HG03354 (cell line): Measurements from ENCODE around the gene AGBL2.
A peak's percentile ranks its signal among the peaks of the same experiment; 100 is the strongest.
"Not testable (repeated sequence)": the region's sequence is repeated elsewhere in the genome, so short reads cannot be mapped to it uniquely, and the experiment has no call there.

Experiments used
- ATAC-seq: cut with Tn5 transposase; IDR thresholded peaks from one replicate; pipeline ENCODE4 v1.9.1; 2021; ENCODE audit warnings: mild to moderate bottlenecking; ENCODE audit not compliant: unreplicated experiment, poor library complexity, severe bottlenecking

Gene AGBL2, protein sequence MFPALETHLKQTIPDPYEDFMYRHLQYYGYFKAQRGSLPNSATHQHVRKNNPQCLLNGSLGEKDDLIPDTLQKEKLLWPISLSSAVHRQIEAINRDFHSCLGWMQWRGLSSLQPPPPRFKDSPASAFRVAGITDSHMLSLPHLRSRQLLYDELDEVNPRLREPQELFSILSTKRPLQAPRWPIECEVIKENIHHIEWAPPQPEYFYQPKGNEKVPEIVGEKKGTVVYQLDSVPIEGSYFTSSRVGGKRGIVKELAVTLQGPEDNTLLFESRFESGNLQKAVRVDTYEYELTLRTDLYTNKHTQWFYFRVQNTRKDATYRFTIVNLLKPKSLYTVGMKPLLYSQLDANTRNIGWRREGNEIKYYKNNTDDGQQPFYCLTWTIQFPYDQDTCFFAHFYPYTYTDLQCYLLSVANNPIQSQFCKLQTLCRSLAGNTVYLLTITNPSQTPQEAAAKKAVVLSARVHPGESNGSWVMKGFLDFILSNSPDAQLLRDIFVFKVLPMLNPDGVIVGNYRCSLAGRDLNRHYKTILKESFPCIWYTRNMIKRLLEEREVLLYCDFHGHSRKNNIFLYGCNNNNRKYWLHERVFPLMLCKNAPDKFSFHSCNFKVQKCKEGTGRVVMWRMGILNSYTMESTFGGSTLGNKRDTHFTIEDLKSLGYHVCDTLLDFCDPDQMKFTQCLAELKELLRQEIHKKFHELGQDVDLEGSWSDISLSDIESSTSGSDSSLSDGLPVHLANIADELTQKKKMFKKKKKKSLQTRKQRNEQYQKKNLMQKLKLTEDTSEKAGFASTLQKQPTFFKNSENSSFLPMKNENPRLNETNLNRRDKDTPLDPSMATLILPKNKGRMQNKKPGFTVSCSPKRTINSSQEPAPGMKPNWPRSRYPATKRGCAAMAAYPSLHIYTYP

DNA sequence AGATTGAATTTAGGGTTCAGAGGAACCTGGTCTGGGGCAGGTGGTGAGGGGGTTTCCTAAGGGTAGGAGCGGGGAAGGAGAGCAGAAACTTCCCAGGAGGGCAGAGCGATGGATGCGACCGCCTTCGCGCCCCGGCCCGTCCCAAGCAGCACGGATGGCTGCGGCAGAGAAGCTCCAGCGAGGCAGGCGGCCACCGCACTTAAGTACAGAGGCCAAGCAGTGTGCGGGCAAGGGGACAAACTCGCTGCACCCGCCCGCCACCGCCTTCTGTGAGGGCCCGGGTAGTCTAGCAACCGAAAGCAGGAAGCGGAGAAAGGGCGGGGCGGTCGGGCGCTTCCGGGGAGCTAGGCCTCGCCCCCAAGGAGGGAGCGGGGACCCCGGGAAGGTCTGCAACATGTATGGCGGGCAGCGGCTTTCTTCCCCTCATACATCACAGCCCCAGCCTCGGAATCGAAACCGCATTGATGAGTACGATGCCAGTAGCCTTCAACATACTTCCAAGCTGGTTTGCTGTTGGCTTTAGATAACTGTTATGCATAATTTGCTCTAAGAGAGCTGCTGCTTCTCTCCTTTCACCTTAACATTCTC, at the start of gene AGBL2:
Gene AGBL2 (minus strand): TSS at position 288 of the 588 bp plus-strand sequence. CDS start 719 bp downstream, outside the sequence.
- peak; percentile 99 for ATAC-seq

DNA sequence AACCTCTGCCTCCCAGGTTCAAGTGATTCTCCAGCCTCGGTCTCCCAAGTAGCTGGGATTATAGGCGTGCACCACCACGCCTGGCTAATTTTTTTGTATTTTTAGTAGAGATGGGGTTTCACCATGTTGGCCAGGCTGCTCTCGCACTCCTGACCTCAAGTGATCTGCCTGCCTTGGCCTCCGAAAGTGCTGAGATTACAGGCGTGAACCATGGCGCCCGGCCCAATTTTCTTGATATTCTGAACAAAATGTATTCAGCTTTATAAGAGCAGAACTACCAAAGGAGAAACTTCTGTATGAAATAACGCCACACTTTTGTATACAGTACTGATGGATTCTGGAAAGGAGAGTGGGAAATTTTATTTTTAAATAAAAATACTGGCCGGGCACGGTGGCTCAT, 44.1 kb upstream of the AGBL2 start:
- not testable (repeated sequence) for ATAC-seq

DNA sequence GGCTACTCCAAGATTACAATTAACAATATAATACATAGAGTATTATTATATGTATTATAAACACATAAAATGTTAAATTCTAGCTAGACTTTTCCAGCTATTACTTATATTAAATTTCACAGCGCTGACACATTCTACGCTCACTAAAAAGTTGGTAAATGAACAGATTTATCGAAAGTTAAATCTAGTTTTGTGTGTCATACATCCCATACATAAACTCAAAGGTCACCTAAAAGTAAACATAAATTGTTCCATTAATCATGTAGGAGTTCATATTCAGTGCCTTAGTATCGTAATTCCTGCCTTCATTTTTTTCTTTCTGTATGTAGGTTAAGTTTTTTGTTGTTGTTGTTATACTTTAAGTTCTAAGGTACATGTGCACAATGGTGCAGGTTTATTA, 41.0 kb upstream of the AGBL2 start:
- no peak for ATAC-seq

DNA sequence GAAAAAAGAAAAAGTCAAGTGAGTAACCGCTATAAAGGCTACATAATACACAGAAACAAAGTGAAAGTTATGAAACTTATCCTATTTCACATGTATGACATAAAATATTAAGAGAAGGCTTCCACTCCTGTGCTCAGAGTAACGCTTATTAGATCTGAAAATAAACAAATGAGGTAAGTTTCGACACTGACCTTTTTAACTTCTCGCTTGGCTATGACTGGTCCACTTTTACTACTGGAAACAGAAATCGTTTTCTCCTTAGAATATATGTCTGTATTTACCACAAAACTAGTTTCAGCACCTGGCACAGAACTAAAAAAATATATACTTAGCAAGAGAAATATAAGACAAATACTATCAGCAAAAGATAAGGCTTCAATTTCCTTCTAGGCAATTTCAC, 35.6 kb upstream of the AGBL2 start:
- no peak for ATAC-seq

DNA sequence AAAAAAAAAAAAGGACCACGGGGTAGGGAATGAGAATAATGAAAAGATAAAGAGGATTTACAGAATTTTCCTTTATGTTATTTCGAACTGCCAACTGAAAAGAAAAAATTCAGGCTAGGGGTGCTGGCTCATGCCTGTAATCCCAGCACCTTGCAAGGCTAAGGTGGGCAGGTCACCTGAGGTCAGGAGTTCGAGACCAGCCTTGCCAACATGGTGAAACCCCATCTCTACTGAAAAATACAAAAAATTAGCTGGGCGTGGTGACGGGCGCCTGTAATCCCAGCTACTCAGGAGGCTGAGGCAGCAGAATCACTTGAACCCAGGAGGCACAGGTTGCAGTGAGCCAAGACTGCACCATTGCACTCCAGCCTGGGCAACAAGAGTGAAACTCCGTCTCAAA, 27.3 kb upstream of the AGBL2 start:
- not testable (repeated sequence) for ATAC-seq

DNA sequence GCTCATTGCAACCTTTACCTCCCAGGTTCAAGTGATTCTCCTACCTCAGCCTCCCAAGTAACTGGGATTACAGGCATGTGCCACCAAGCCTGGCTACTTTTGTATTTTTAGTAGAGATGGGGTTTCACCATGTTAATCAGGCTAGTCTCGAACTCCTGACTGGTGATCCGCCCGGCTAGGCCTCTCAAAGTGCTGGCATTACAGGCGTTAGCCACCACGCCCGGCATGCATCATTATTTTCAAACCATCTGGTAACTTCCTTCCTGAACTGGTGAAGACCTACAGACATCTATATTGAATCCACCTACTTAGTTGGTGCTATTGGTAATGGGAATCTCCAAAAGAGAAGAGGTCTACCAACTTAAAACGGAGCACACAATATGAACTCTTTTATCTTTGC, 22.6 kb upstream of the AGBL2 start:
- ATAC-seq = not testable (repeated sequence)

DNA sequence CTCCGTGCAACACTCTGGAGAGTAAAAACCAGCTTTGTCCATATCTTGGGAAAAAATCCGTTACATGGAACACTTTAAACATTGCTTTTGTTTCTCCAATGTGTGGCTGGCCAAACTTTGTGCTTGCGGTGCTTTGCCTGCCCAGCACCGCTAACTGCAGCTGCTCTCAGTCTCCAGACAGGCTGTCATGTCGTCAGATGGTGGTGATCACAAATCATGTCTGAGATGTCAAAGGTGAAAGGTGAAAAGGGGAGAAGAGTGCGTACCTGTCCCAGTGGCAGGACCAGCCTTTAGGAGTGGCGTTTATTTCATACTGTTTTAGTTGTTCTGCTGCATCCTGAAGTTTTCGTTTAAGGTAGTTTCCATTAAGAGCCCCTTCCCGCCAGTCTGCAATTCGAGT, 17.1 kb upstream of the AGBL2 start:
- ATAC-seq = no peak

DNA sequence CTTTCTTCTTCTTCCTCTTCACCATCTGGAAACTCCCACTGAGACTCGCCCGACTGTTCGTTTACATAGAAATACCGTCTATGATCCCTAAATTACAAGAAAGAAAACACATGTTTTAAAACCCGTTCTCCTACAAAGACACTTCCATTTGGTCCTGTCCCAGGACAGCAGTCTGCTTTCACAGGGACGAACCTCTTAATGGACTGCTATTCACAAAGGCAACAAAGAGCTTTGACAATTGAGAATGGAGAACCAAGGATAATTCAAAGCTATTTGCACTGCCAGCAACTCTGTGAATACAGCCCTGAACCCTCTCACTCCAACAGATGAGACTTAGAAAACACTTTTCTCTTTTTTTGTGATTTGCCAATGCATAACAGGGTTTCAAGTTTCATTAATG, 16.3 kb upstream of the AGBL2 start:
- ATAC-seq = no peak

DNA sequence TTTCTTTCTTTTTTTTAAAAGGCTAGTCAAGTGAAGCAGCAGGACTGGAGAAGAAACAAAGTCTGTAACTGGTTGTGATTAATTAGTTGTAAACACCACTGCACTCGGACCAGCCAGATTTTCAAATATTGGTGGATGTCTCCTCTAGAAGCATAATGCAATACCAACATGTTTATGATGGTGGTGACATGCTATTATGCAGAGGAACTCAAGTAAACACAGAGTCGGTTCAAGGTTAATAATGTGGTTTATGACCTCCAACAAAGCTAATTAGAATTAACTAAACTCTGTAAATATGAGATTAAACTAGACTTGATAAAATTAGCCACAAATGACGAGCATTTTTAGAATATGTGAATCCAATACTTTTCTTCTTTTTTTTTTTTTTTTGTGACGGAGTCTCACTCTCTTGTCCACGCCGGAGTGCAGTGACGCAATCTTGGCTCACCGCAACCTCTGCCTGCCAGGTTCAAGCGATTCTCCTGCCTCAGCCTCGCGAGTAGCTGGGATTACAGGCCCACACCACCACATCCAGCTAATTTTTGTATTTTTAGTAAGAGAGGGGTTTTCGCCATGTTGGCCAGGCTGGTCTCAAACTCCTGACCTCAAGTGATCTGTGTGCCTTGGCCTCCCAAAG, 11.8 kb upstream of the AGBL2 start:
- ATAC-seq = no peak

DNA sequence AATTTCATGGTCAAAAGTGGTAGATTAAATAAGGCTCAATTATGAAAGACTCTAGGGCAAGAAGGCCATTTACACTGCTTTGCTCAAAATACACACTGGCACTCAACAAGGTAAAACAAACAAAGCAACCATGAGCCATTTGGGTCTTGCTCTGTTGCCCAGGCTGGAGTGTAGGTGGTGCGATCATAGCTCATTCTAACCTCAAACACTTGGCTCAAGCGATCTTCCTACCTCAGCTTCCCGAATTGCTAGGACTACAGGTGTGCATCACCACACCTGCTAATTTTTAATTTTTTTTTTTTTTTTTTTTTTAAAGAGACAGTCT, 10.9 kb upstream of the AGBL2 start:
- ATAC-seq = no peak

DNA sequence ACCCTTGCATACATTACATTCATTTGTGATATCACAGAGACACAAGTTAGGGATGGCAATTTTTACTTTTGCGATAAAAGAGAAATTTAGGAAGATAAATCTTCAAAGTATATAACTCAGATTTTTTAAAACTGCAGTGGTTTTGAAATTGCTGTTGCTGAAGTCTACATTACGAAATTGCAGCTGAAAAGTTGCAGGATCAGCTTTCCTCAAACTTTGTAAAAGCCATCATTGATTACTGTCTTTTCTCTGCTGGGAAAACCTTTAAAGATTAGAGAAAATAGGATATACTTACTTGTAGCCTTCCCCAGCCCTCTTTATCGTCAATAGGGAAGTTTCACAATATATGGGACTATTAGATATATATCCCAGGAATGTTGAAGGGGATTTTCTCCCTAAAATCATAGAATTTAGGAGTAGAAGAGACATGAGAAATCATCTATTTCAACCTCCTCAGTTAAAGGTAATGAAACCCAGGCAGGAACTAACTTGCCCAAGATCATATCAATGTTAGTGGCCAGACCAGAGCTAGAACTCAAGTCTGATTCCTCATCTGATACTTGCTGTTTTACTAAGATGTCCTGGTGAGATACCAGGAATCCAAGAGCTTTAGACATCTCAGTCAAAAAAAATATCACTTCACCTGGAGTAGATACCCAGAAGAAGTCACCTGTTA, 10.4 kb upstream of the AGBL2 start:
- no peak for ATAC-seq

DNA sequence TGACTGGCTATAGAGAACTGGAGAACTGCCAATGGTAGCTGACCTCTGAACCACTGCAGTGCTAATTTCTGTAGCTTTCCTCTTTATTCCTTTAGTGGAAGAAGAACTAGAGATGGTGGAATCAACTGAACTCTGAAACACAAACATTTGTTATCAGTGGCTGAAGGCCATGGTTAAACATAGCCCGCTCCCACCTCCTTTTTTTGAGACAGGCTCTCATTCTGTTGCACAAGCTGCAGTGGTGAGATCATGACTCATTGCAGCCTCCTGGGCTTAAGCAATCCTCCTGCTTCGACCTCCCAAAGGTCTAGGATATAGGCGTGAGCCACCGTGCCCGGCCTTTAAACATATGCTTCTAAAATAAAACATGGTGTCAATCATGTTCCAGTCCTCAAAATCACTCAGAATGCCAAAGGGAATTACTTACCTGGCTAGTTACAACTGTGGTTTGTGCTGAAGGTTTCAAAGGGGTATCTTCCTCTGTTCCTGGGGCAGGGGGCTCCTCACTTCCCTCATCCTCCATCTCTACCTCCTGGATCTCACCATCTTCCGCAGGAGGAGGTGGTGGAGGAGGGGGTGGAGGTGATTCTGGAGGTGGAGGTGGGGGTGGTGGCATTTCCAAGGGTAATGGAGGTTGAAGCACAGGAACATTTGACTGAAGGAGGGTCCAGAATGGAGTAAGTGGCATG, 9.0 kb upstream of the AGBL2 start:
- no peak for ATAC-seq

DNA sequence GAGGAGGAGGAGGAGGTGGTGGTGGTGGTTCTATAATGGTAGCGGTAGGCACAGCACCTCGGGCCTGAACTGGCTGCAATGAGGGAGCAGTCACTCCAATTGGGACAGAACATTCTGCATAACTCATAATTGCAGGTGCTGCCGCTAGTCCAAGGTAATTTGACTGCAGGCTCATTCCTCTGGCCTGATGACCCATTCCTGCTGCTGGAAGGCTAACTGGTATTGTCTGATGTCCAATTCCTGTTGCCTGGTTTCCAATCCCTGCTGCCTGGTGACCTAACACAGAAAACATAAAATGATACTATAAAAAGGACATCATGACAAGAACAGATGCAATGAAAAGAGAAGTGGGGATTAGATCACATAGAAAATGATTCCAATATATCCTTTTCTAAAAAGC, 7.9 kb upstream of the AGBL2 start:
- ATAC-seq = no peak

DNA sequence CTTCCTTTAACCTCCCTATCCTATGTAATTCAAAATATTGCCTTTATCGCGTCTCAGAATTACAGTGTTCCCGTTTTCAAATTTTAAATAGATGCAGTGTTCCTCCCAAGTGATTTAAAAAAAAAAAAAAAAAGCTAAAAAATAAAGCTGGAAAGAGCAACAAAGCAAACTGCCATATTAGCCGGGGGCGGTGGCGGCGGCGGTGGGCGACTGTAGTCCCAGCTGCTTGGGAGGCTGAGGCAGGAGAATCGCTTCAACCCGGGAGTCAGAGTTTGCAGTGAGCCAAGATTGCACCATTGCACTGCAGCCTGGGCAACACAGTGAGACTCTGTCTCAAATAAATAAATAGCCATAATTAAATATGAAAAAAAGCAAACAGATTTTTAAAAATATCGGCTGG, 5.5 kb upstream of the AGBL2 start:
- no peak for ATAC-seq

DNA sequence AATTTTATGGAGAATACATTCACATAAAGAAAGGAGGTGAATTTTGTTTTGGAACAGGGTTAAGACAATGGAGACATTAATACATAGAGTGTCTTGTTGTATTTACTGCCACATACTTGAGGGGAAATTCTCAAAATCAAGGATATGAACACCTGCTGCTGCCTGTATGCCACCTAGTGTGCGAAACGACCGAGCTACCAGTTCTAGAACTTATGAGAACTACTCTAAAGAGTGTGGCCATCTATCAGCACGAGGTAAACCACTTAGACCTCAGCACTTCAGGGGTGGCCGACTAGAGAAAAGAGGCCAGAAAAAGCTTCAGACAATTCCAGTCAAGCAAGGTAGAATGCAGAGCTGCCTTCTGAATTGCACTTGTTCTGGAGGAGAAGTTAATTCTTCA, 1.5 kb upstream of the AGBL2 start:
- ATAC-seq = no peak

DNA sequence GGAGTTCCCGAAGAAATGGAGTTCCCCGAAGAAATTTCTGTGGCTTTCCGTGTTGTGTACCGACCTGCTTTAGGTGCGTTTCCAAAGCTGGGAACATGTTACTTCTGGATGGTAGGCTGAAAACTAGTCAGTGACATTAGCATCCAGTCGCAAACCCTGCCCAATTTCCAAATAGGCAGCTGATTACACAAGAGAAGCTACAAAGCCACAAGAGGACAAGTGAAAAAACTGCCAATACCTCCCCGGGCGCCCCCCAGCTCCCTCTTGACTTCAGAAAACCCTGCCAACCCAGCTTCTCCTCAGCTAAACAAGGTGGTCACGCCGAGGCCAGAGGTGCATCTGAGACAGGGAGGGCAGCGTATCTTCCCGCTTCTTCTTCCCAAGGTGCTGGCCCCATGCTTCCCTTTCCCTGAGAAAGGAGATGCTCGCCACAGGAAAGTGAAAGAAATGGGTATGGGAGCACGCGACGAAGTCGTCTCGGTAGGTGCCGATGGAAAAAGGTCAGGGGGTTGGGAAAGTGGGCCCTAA, 551 bp downstream of the AGBL2 start:
- peak; percentile 8 for ATAC-seq

DNA sequence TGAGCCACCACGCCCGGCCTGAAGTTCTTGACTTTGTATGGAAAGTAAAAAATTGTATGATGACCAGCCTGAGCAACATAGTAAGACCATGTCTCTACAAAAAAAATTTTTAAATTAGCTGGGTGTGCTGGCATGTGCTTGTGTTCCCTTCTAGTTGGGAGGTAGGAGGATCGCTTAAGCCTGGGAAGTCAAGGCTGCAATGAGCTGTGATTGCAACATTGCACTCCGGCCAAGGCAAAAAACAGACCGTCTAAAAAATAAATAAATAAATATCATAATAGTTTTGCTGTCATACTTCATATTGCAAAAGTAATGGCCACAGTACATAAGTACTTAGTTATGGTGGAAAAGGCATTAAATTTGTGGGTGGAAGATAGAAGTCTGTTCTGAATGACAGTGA, 3.4 kb downstream of the AGBL2 start:
- no peak for ATAC-seq

DNA sequence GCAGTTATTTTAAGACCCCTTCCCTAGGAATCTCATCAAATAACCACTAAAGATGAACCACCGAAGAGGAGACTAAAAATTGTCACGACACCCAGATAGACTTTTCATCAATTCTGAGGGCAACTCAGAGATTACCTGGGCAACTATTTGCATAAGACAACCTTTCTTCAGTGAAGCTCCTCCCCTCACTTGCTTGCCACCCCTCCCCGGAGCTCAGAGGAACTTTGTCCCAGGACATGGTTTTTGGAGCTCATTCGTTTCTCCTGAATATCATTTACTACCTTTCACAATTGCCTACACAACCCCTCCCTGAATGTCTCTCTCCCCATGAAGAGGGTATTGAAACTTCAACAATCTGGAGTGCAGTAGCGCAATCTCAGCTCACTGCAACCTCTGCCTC, 3.9 kb downstream of the AGBL2 start:
- ATAC-seq = no peak

DNA sequence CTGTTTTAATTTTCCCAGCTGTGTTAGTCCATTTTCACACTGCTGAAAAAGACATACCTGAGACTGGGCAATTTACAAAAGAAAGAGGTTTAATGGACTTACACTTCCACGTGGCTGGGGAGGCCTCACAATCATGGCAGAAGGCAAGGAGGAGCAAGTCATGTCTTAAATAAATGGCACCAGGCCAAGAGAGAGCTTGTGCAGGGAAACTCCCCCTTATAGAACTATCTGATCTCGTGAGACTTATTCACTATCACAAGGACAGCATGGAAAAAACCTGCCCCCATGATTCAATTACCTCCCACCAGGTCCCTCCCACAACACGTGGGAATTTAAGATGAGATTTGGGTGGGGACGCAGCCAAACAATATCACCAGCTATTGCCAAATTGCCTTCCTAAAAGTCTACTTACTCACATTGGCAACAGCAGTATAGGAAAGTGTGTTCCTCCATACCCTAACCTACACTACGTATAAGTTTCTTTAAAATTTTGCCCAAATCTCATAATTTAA, 7.8 kb downstream of the AGBL2 start:
- ATAC-seq = not testable (repeated sequence)
